Measurements from ENCODE around the gene ERGIC1.
A peak's percentile ranks its signal among the peaks of the same experiment; 100 is the strongest.

ERGIC1 gene

DNA sequence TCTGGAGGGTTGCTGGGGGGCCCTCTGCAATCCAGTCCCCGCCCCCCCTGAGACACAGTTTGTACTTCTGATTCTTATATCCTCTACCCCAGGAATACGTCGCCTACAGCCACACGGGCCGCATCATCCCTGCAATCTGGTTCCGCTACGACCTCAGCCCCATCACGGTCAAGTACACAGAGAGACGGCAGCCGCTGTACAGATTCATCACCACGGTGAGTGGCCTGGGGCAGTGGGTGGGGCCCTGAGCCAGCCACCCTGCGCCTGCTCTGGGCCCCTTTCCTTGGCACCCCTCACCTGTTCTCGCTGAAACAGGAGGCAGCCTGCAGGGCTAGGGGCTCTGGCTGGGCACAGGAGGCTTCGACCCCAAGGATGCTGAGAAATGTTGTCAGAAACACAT is 101.0 kb downstream of the ERGIC1 start:
- Histone ChIP-seq H3K14ac (ENCODE audit: low read length) (no peak overlapping the region), H3K27ac (replicated peaks; ENCODE audit: low read length) (no peak overlapping the region), H2BK15ac (ENCODE audit: low read length) (no peak overlapping the region), H4K8ac (ENCODE audit: low read depth, low read length) (no peak overlapping the region), H3K18ac (ENCODE audit: low read length) (no peak overlapping the region), H3K27me3 (ENCODE audit: control insufficient read depth in 3 of 3, insufficient read depth in 3 of 3, low read depth in 1 of 3, low read length in 3 of 3) (no peaks in the 10 kb centered on the region), H2AK5ac (ENCODE audit: low read depth, low read length) (no peak overlapping the region), H3K9ac (ENCODE audit: low read depth, low read length, poor library complexity) (no peak overlapping the region), H2AFZ (ENCODE audit: low read length) (no peak overlapping the region), H3K4me3 (ENCODE audit: low read length in 2 of 2) (no peak overlapping the region), H2BK120ac (ENCODE audit: low read depth, low read length) (no peak overlapping the region), H3K79me1 (ENCODE audit: low read depth, low read length) (peaks cover 7% of the 10 kb centered on the region), H3K23ac (ENCODE audit: low read depth, low read length, poor library complexity) (no peak overlapping the region), H3K9me3 (replicated peaks in 1 of 2; ENCODE audit: control insufficient read depth in 2 of 2, insufficient read depth in 1 of 2, low read depth in 1 of 2, low read length in 2 of 2) (no peaks in the 10 kb centered on the region), H4K91ac (ENCODE audit: low read depth, low read length, poor library complexity) (no peak overlapping the region), H3K4ac (ENCODE audit: low read length) (no peak overlapping the region), H2BK5ac (ENCODE audit: low read length) (peak overlapping the region; percentile 40), H3K36me3 (replicated peaks in 1 of 2; ENCODE audit: control insufficient read depth in 2 of 2, insufficient read depth in 2 of 2, low read length in 2 of 2) (peaks cover 16 to 72% of the 10 kb centered on the region in 2 donors), H3K4me1 (ENCODE audit: control insufficient read depth in 2 of 2, insufficient read depth in 1 of 2, low read depth in 1 of 2, low read length in 2 of 2) (peaks cover 8% of the 10 kb centered on the region in 2 donors), H2BK12ac (ENCODE audit: low read length) (no peak overlapping the region), H3K4me2 (ENCODE audit: insufficient read depth, low read length, poor library complexity, severe bottlenecking) (no peak overlapping the region)
- no CpG with 5 or more reads among the region's 14 CpGs for WGBS, 2 donors (ENCODE audit: extremely low coverage in 2 of 2, insufficient read length in 2 of 2, insufficient replicate concordance in 1 of 2)
- DNase-seq (ENCODE audit: low spot score), result no peak

DNA sequence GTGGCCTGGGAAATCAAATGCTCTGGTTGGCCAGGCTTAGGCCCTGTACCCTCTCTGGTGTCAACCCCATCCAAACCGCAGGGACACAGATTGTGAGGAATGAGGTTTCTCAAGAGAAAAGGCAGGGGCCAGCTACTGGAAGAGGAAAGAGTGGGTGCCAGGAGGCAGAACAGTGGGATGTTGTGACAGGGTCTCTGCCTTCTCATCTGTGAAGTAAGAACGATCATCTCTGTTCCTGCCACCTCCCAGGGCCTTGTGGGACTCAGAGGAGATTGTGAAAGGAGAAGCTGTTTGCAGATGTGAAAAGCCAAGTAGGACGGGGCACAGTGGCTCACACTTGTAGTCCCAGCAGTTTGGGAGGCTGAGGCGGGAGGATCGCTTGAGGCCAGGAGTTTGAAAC is 102.3 kb downstream of the ERGIC1 start:
- Histone ChIP-seq H3K36me3 (replicated peaks in 1 of 2; ENCODE audit: control insufficient read depth in 2 of 2, insufficient read depth in 2 of 2, low read length in 2 of 2) (peaks cover 20 to 82% of the 10 kb centered on the region in 2 donors), H3K9ac (ENCODE audit: low read depth, low read length, poor library complexity) (peak overlapping the region; percentile 22), H2BK5ac (ENCODE audit: low read length) (no peak overlapping the region), H3K14ac (ENCODE audit: low read length) (no peak overlapping the region), H3K27me3 (ENCODE audit: control insufficient read depth in 3 of 3, insufficient read depth in 3 of 3, low read depth in 1 of 3, low read length in 3 of 3) (no peaks in the 10 kb centered on the region), H2BK120ac (ENCODE audit: low read depth, low read length) (no peak overlapping the region), H2BK15ac (ENCODE audit: low read length) (no peak overlapping the region), H3K79me1 (ENCODE audit: low read depth, low read length) (peaks cover 7% of the 10 kb centered on the region), H2BK12ac (ENCODE audit: low read length) (no peak overlapping the region), H3K27ac (replicated peaks; ENCODE audit: low read length) (no peak overlapping the region), H3K23ac (ENCODE audit: low read depth, low read length, poor library complexity) (no peak overlapping the region), H2AFZ (ENCODE audit: low read length) (no peak overlapping the region), H3K4me2 (ENCODE audit: insufficient read depth, low read length, poor library complexity, severe bottlenecking) (no peak overlapping the region), H4K91ac (ENCODE audit: low read depth, low read length, poor library complexity) (no peak overlapping the region), H3K4ac (ENCODE audit: low read length) (no peak overlapping the region), H3K18ac (ENCODE audit: low read length) (no peak overlapping the region), H3K4me3 (ENCODE audit: low read length in 2 of 2) (no peak overlapping the region), H3K9me3 (replicated peaks in 1 of 2; ENCODE audit: control insufficient read depth in 2 of 2, insufficient read depth in 1 of 2, low read depth in 1 of 2, low read length in 2 of 2) (no peaks in the 10 kb centered on the region), H3K4me1 (ENCODE audit: control insufficient read depth in 2 of 2, insufficient read depth in 1 of 2, low read depth in 1 of 2, low read length in 2 of 2) (peaks cover 8% of the 10 kb centered on the region in 2 donors), H2AK5ac (ENCODE audit: low read depth, low read length) (no peak overlapping the region), H4K8ac (ENCODE audit: low read depth, low read length) (no peak overlapping the region)
- WGBS, 2 donors (ENCODE audit: extremely low coverage in 2 of 2, insufficient read length in 2 of 2, insufficient replicate concordance in 1 of 2), result no CpG with 5 or more reads among the region's 5 CpGs
- DNase-seq (ENCODE audit: low spot score), result no peak

DNA sequence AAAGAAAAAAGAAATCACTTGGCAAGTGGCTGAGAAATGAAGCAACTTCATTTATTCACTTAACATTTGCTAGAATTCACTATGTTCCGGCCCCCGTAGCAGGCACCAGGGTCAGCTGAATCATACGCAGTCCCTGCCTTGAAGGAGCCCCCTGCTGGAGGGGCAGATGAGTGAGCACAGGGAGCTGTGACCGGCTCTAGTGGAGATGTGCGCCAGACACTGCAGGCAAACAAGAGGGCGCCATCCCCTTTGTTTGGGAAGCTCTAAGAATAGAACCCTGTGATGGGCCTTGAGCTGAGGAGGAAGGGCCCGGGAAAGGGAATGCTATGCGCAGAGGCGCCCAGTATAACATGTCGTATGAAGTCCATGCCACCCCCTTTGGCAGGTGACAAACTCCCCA is 105.0 kb downstream of the ERGIC1 start:
- Histone ChIP-seq H3K4ac (ENCODE audit: low read length) (peak overlapping the region; percentile 37), H3K14ac (ENCODE audit: low read length) (no peak overlapping the region), H3K23ac (ENCODE audit: low read depth, low read length, poor library complexity) (no peak overlapping the region), H3K4me1 (ENCODE audit: control insufficient read depth in 2 of 2, insufficient read depth in 1 of 2, low read depth in 1 of 2, low read length in 2 of 2) (peaks cover 8% of the 10 kb centered on the region in 2 donors), H3K4me3 (ENCODE audit: low read length in 2 of 2) (no peak overlapping the region), H3K36me3 (replicated peaks in 1 of 2; ENCODE audit: control insufficient read depth in 2 of 2, insufficient read depth in 2 of 2, low read length in 2 of 2) (peaks cover 25 to 88% of the 10 kb centered on the region in 2 donors), H4K91ac (ENCODE audit: low read depth, low read length, poor library complexity) (no peak overlapping the region), H2BK5ac (ENCODE audit: low read length) (no peak overlapping the region), H3K27ac (replicated peaks; ENCODE audit: low read length) (no peak overlapping the region), H2BK120ac (ENCODE audit: low read depth, low read length) (no peak overlapping the region), H2AK5ac (ENCODE audit: low read depth, low read length) (no peak overlapping the region), H3K79me1 (ENCODE audit: low read depth, low read length) (peaks cover 7% of the 10 kb centered on the region), H3K27me3 (ENCODE audit: control insufficient read depth in 3 of 3, insufficient read depth in 3 of 3, low read depth in 1 of 3, low read length in 3 of 3) (no peaks in the 10 kb centered on the region), H3K9me3 (replicated peaks in 1 of 2; ENCODE audit: control insufficient read depth in 2 of 2, insufficient read depth in 1 of 2, low read depth in 1 of 2, low read length in 2 of 2) (no peaks in the 10 kb centered on the region), H3K9ac (ENCODE audit: low read depth, low read length, poor library complexity) (no peak overlapping the region), H2AFZ (ENCODE audit: low read length) (no peak overlapping the region), H2BK12ac (ENCODE audit: low read length) (no peak overlapping the region), H2BK15ac (ENCODE audit: low read length) (peak overlapping the region; percentile 6), H3K18ac (ENCODE audit: low read length) (no peak overlapping the region), H4K8ac (ENCODE audit: low read depth, low read length) (no peak overlapping the region), H3K4me2 (ENCODE audit: insufficient read depth, low read length, poor library complexity, severe bottlenecking) (no peak overlapping the region)
- DNase-seq (ENCODE audit: low spot score), result no peak
- no CpG with 5 or more reads among the region's 10 CpGs for WGBS, 2 donors (ENCODE audit: extremely low coverage in 2 of 2, insufficient read length in 2 of 2, insufficient replicate concordance in 1 of 2)

DNA sequence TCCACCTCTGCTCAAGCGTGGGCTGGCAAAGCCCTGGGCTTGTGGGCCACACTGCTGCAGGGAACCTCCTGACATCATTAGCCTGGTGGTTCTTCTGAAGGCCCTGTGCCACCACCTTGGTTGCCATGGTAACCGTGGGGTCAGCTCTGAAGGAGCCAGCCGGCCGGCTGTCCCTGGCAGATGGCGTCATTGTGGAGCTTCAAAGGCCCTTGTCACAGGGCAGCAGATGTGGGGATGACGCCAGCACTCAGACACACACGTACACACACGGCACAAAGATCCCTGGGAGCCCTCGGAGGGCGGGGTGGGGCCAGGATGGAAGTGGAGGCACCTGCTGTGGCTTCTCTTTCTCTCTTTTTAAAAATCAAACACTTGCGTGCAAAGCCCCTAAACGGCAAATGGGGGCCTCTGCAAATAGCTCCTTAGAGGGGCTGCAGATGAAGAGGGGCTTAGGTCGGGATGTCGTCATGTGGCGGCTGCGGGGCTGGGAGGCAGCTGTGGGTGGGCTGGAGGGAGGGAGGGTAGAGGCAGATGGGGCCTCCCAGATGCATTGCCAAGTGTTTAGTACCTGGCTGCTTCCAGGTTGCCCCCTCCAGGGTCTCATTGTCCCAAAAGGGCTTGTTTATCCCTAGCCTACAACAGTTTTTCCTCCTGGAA is 105.7 kb downstream of the ERGIC1 start:
- WGBS, 2 donors (ENCODE audit: extremely low coverage in 2 of 2, insufficient read length in 2 of 2, insufficient replicate concordance in 1 of 2), result no CpG with 5 or more reads among the region's 16 CpGs
- H2BK5ac ChIP-seq (ENCODE audit: low read length), result no peak overlapping the region
- H3K4me2 ChIP-seq (ENCODE audit: insufficient read depth, low read length, poor library complexity, severe bottlenecking), result no peak overlapping the region
- peaks cover 8% of the 10 kb centered on the region in 2 donors for H3K4me1 ChIP-seq (ENCODE audit: control insufficient read depth in 2 of 2, insufficient read depth in 1 of 2, low read depth in 1 of 2, low read length in 2 of 2)
- no peak for DNase-seq (ENCODE audit: low spot score)
- no peak overlapping the region for H3K4ac ChIP-seq (ENCODE audit: low read length)
- H2BK15ac ChIP-seq (ENCODE audit: low read length), result peak overlapping the region; percentile 6
- peak overlapping the region; percentile 55 for H3K23ac ChIP-seq (ENCODE audit: low read depth, low read length, poor library complexity)
- H4K91ac ChIP-seq (ENCODE audit: low read depth, low read length, poor library complexity), result no peak overlapping the region
- peak overlapping the region; percentile 38 for H3K14ac ChIP-seq (ENCODE audit: low read length)
- H3K9ac ChIP-seq (ENCODE audit: low read depth, low read length, poor library complexity), result no peak overlapping the region
- H2AFZ ChIP-seq (ENCODE audit: low read length), result no peak overlapping the region
- H2AK5ac ChIP-seq (ENCODE audit: low read depth, low read length), result peak overlapping the region; percentile 61
- no peak overlapping the region for H2BK12ac ChIP-seq (ENCODE audit: low read length)
- no peak overlapping the region for H3K27ac ChIP-seq (replicated peaks; ENCODE audit: low read length)
- H4K8ac ChIP-seq (ENCODE audit: low read depth, low read length), result peak overlapping the region; percentile 65
- H2BK120ac ChIP-seq (ENCODE audit: low read depth, low read length), result no peak overlapping the region
- H3K18ac ChIP-seq (ENCODE audit: low read length), result peak overlapping the region; percentile 35
- H3K79me1 ChIP-seq (ENCODE audit: low read depth, low read length), result peaks cover 3% of the 10 kb centered on the region
- H3K4me3 ChIP-seq (ENCODE audit: low read length in 2 of 2), result no peak overlapping the region
- H3K27me3 ChIP-seq (ENCODE audit: control insufficient read depth in 3 of 3, insufficient read depth in 3 of 3, low read depth in 1 of 3, low read length in 3 of 3), result no peaks in the 10 kb centered on the region
- H3K36me3 ChIP-seq (replicated peaks in 1 of 2; ENCODE audit: control insufficient read depth in 2 of 2, insufficient read depth in 2 of 2, low read length in 2 of 2), result peaks cover 24 to 85% of the 10 kb centered on the region in 2 donors
- no peaks in the 10 kb centered on the region for H3K9me3 ChIP-seq (replicated peaks in 1 of 2; ENCODE audit: control insufficient read depth in 2 of 2, insufficient read depth in 1 of 2, low read depth in 1 of 2, low read length in 2 of 2)
